Natural killer cell (primary cell): ENCODE measurements around the gene GPR31. TPM values are rescaled to one million over a fixed set of nuclear protein-coding genes. Genes with fewer than 3 reads are reported as not detected.
"Not testable (repeated sequence)": the region's sequence is repeated elsewhere in the genome, so short reads cannot be mapped to it uniquely, and the experiment has no call there.

Source experiments
- ATAC-seq, 3 donors: fragments of 150-1000 bp in 2 of 3; fragments of 200-7000 bp in 1 of 3; cut with Tn5 transposase; 1 replicate in 1 of 3; 2 replicates in 2 of 3; pipeline ENCODE4 v1.10.0; 2021; ENCODE audit warnings: mild to moderate bottlenecking in 2 of 3, moderate library complexity in 2 of 3
- DNase-seq, 2 donors: peaks; one replicate each; pipeline versions ENCODE4 v3.0.0 to v3.0.0-alpha.2; 2013 to 2021; ENCODE audit warnings: mixed read lengths in 1 of 2
- H3K27ac ChIP-seq: one replicate; pipeline ENCODE4 v1.5.1; 2013; ENCODE audit warnings: mild to moderate bottlenecking, low read length
- H3K27me3 ChIP-seq: one replicate; pipeline ENCODE4 v1.6.1; 2013; ENCODE audit warnings: low read length; ENCODE audit not compliant: control insufficient read depth, insufficient read depth
- H3K36me3 ChIP-seq: one replicate; pipeline ENCODE4 v1.6.1; 2013; ENCODE audit warnings: low read length; ENCODE audit not compliant: control insufficient read depth, insufficient read depth
- H3K4me1 ChIP-seq: one replicate; pipeline ENCODE4 v1.6.1; 2013; ENCODE audit warnings: low read length; ENCODE audit not compliant: control insufficient read depth, insufficient read depth
- H3K4me3 ChIP-seq: one replicate; pipeline ENCODE4 v1.5.1; 2013; ENCODE audit warnings: low read length
- H3K9me3 ChIP-seq: one replicate; pipeline ENCODE4 v1.6.1; 2013; ENCODE audit warnings: low read length; ENCODE audit not compliant: control insufficient read depth, insufficient read depth
- H3K27ac Mint-ChIP-seq, 2 donors: one replicate each; pipeline ENCODE4 v1.8.0; 2022; ENCODE audit warnings: mild to moderate bottlenecking in 2 of 2, mixed read lengths in 2 of 2, moderate library complexity in 1 of 2
- H3K27me3 Mint-ChIP-seq, 2 donors: one replicate each; pipeline ENCODE4 v1.8.0; 2022; ENCODE audit warnings: low read depth in 2 of 2, mixed read lengths in 2 of 2
- H3K36me3 Mint-ChIP-seq: one replicate; pipeline ENCODE4 v1.8.0; 2022; ENCODE audit warnings: mixed read lengths
- H3K4me1 Mint-ChIP-seq, 2 donors: one replicate each; pipeline ENCODE4 v1.8.0; 2022; ENCODE audit warnings: mixed read lengths in 2 of 2
- H3K4me3 Mint-ChIP-seq: one replicate; pipeline ENCODE4 v1.8.0; 2022; ENCODE audit warnings: mild to moderate bottlenecking, moderate library complexity, mixed read lengths
- H3K9me3 Mint-ChIP-seq, 2 donors: one replicate each; pipeline ENCODE4 v1.8.0; 2022; ENCODE audit warnings: mixed read lengths in 2 of 2
- CTCF ChIP-seq: fragments of 200-600 bp; IDR thresholded peaks from one replicate; pipeline ENCODE4 v1.8.0; 2022; ENCODE audit warnings: antibody characterized with exemption
- WGBS: methylation state at CpG from one replicate; pipeline ENCODE4 v1.1.7; 2013; ENCODE audit warnings: missing lambda C conversion rate; ENCODE audit not compliant: insufficient coverage; 5-methylcytosine and 5-hydroxymethylcytosine counted together
- intact Hi-C: fragments of 100-400 bp; cut with micrococcal nuclease; formaldehyde crosslinking; loops from one replicate; pipeline ENCODE4 v1.14.2; 2022
- total RNA-seq, 4 donors: library from RNA; stranded (reverse); fragments of 120-200 nt in 1 of 4; gene quantifications; one replicate each; pipeline versions ENCODE4 v1.2.3 to v1.2.4, GENCODE V29; 2013 to 2022

The GPR31 gene
- total RNA-seq, 3 donors from 2014 or later (not counting 1 experiment from before 2014, with no cell fraction given): 0.24 TPM; not detected in 2

DNA sequence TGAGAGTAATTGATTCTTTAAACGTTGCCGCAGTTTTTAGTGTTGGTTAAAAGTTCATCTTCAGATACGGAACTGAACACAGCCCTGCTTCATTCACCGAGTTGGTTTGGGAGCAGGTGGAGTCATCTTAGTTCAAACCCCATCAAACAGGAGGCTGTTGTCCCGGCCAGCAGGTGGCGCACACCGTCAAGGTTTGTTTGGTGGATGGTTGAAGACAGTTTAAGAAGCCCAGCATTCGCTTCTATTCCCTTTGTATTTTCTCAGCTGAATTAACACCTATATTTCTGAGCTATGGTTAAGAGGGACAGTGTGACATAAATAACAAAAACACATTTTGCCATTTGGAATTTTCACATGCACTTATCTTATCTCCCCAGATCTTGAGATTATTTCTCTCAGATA is 25.1 kb upstream of the GPR31 start:
- H3K36me3 Mint-ChIP-seq, H3K9me3 Mint-ChIP-seq, H3K4me3 ChIP-seq, H3K27ac Mint-ChIP-seq, H3K4me1 Mint-ChIP-seq, H3K4me1 ChIP-seq, intact Hi-C loops, H3K27ac ChIP-seq, H3K9me3 ChIP-seq, H3K36me3 ChIP-seq, H3K27me3 Mint-ChIP-seq, H3K4me3 Mint-ChIP-seq, DNase-seq, H3K27me3 ChIP-seq: not testable (repeated sequence)
- peak in 2 of 3 donors; percentile 64 to 73 for ATAC-seq
- 7% methylated on average over 2 of the region's 8 CpGs for WGBS
- peak; percentile 19 for TF ChIP-seq CTCF

GRCh38 chr6:167181351-167181750 is 23.6 kb upstream of the GPR31 start:
- H3K36me3 ChIP-seq, H3K27me3 Mint-ChIP-seq, H3K27me3 ChIP-seq, H3K9me3 ChIP-seq, H3K27ac Mint-ChIP-seq, H3K4me1 ChIP-seq, H3K4me3 ChIP-seq, H3K4me1 Mint-ChIP-seq, H3K36me3 Mint-ChIP-seq, H3K9me3 Mint-ChIP-seq, H3K27ac ChIP-seq, H3K4me3 Mint-ChIP-seq, DNase-seq, ATAC-seq, intact Hi-C loops: not testable (repeated sequence)
- WGBS: no CpG with 5 or more reads among the region's 6 CpGs

DNA sequence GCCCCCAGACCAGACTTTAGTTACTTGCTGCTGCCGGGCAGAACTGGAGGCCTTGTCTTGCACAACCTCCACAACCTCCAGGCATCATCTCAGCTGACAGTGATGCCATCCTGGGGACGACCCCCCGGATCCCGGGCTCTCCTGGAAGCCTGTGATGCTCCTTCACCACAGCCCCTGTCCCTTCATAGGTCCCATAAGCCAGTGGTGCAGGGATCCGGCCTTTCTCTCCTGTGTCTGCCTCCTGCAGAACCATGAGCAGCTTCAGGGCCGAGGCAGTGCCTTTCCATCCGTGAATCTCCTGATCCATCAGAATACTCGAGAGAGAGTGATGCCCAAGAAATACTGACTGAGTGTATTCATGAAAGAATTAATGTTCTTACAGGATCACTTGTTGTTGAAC is 22.3 kb upstream of the GPR31 start:
- H3K36me3 ChIP-seq, H3K27me3 Mint-ChIP-seq, H3K36me3 Mint-ChIP-seq, H3K27ac Mint-ChIP-seq, H3K9me3 ChIP-seq, H3K27ac ChIP-seq, H3K9me3 Mint-ChIP-seq, H3K27me3 ChIP-seq, intact Hi-C loops, DNase-seq, H3K4me3 Mint-ChIP-seq, H3K4me1 ChIP-seq, H3K4me1 Mint-ChIP-seq, H3K4me3 ChIP-seq, ATAC-seq: not testable (repeated sequence)
- WGBS: 86% methylated on average over 7 of the region's 8 CpGs

GRCh38 chr6:167178896-167179655 is 21.3 kb upstream of the GPR31 start:
- ATAC-seq, H3K4me3 Mint-ChIP-seq, H3K36me3 ChIP-seq, DNase-seq, H3K27ac ChIP-seq, H3K9me3 Mint-ChIP-seq, H3K4me3 ChIP-seq, H3K9me3 ChIP-seq, H3K27me3 ChIP-seq, H3K27me3 Mint-ChIP-seq, H3K36me3 Mint-ChIP-seq, H3K4me1 ChIP-seq, H3K27ac Mint-ChIP-seq, intact Hi-C loops, H3K4me1 Mint-ChIP-seq: not testable (repeated sequence)
- 89% methylated on average over 15 of the region's 31 CpGs for WGBS

DNA sequence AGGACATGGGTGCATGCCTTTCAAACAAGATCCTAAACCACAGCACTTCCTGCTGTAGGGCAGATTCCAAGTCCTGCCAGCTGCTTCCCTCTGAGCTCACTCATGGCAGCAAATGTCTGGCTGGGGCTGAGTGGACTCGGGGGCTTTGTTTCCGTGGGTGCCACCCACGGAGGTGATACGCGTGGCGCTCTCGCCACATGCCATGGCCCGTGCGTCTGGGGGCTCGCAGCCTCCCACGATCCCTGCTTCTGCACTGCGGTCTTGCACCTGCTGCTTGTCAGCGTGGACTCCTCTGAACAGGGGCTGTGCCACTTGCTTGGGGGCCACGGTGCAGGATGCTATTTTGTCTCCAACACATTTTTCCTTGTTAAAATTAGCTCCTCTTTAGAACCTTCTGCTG is 19.5 kb upstream of the GPR31 start:
- H3K27ac Mint-ChIP-seq, H3K4me1 Mint-ChIP-seq, DNase-seq, H3K27ac ChIP-seq, intact Hi-C loops, H3K4me1 ChIP-seq, H3K9me3 ChIP-seq, H3K9me3 Mint-ChIP-seq, H3K27me3 Mint-ChIP-seq, H3K4me3 ChIP-seq, ATAC-seq, H3K4me3 Mint-ChIP-seq, H3K36me3 Mint-ChIP-seq, H3K27me3 ChIP-seq, H3K36me3 ChIP-seq: not testable (repeated sequence)
- 69% methylated on average over 12 of the region's 14 CpGs for WGBS

- H3K27ac Mint-ChIP-seq, H3K4me1 ChIP-seq, H3K9me3 ChIP-seq, H3K27me3 Mint-ChIP-seq, H3K27me3 ChIP-seq, ATAC-seq, DNase-seq, H3K36me3 Mint-ChIP-seq, H3K4me1 Mint-ChIP-seq, H3K36me3 ChIP-seq, H3K4me3 Mint-ChIP-seq, intact Hi-C loops, H3K27ac ChIP-seq, H3K4me3 ChIP-seq, H3K9me3 Mint-ChIP-seq: not testable (repeated sequence)
- WGBS: 79% methylated on average over 13 of the region's 13 CpGs
Observed at GRCh38 chr6:167172011-167172410, 14.2 kb upstream of the GPR31 start.

DNA sequence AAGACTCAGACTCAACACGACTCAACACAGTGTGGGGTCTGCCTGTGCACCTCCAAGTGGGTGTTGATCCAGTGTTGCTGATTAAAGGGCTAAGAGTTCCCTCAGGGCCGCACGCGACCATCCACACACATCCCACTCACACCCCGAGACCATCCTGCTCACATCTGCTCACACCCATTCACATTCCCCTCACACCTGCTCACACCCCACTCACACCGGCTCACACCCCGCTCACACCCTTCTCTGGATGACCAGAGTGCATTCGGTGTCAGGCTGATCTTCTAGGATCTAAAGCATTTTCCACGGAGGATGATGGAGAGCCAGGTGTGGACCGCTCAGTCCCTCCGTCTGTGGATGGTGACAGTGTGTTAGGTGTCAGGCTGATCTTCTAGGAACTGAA is 13.5 kb upstream of the GPR31 start:
- H3K9me3 Mint-ChIP-seq, ATAC-seq, H3K36me3 ChIP-seq, H3K4me3 ChIP-seq, H3K27ac ChIP-seq, H3K36me3 Mint-ChIP-seq, H3K27me3 ChIP-seq, H3K4me3 Mint-ChIP-seq, H3K27ac Mint-ChIP-seq, H3K4me1 ChIP-seq, DNase-seq, H3K9me3 ChIP-seq, H3K27me3 Mint-ChIP-seq, intact Hi-C loops, H3K4me1 Mint-ChIP-seq: not testable (repeated sequence)
- WGBS: 86% methylated on average over 11 of the region's 11 CpGs
